Thyroid gland (tissue), 4 donors: Measurements from ENCODE around the gene KDR.

Source experiments
- POLR2A ChIP-seq, 2 donors: fragments of 450-650 bp; IDR thresholded peaks; one replicate each; pipeline ENCODE4 v1.6.1; 2017; ENCODE audit warnings: antibody characterized with exemption in 2 of 2, mild to moderate bottlenecking in 2 of 2, moderate library complexity in 1 of 2
- TF ChIP-seq, protein P1 (sequence below), 6 experiments: fragments of 200-600 bp in 3 of 6; fragments of 450-650 bp in 3 of 6; sonication (generic) in 3 of 6; IDR thresholded peaks; one replicate each; pipeline ENCODE4 v1.5.1; 2016 to 2019; ENCODE audit warnings: antibody characterized with exemption in 6 of 6, mild to moderate bottlenecking in 2 of 6, inconsistent platforms in 1 of 6, moderate library complexity in 1 of 6

- no peak for TF ChIP-seq POLR2A (IDR thresholded peaks at IDR 0.05)
- TF ChIP-seq, protein P1, sequence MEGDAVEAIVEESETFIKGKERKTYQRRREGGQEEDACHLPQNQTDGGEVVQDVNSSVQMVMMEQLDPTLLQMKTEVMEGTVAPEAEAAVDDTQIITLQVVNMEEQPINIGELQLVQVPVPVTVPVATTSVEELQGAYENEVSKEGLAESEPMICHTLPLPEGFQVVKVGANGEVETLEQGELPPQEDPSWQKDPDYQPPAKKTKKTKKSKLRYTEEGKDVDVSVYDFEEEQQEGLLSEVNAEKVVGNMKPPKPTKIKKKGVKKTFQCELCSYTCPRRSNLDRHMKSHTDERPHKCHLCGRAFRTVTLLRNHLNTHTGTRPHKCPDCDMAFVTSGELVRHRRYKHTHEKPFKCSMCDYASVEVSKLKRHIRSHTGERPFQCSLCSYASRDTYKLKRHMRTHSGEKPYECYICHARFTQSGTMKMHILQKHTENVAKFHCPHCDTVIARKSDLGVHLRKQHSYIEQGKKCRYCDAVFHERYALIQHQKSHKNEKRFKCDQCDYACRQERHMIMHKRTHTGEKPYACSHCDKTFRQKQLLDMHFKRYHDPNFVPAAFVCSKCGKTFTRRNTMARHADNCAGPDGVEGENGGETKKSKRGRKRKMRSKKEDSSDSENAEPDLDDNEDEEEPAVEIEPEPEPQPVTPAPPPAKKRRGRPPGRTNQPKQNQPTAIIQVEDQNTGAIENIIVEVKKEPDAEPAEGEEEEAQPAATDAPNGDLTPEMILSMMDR (IDR thresholded peaks at IDR 0.05) = no peak
Observed at GRCh38 chr4:55032788-55033187, 92.6 kb downstream of the KDR start.
